ENCODE results near the gene GNA14. TPM values are rescaled to one million over a fixed set of nuclear protein-coding genes. Genes with fewer than 3 reads are reported as not detected.

Gene GNA14
- total RNA-seq, 1 experiment from 2014 or later = 0.37 TPM

GRCh38 chr9:77427256-77427927 lies 220.7 kb downstream of the GNA14 start:
- Mint-ChIP-seq H3K27me3 (ENCODE audit: low read depth) (no peaks in the 10 kb centered on the region), H3K4me1 (no peaks in the 10 kb centered on the region; a peak in 1 of 4 replicates), H3K36me3 (ENCODE audit: insufficient read depth in 1 of 3, low read depth in 3 of 3) (no peaks in the 10 kb centered on the region; a peak in 2 of 7 replicates), H3K9me3 (no peaks in the 10 kb centered on the region; a peak in 1 of 5 replicates), H3K27ac (no peak overlapping the region; a peak in 1 of 7 replicates), H3K4me3 (no peak overlapping the region)
- Histone ChIP-seq H3K56ac (ENCODE audit: insufficient read length, low read depth, low read length) (no peak overlapping the region), H3K18ac (ENCODE audit: insufficient read length, low read depth, low read length) (no peak overlapping the region), H3K9me3 (ENCODE audit: control insufficient read depth, low read depth, low read length) (no peaks in the 10 kb centered on the region), H2BK20ac (ENCODE audit: low read depth, low read length, poor library complexity, severe bottlenecking) (no peak overlapping the region), H3T11ph (ENCODE audit: low read length) (no peak overlapping the region), H4K5ac (ENCODE audit: insufficient read length, low read depth, low read length) (no peak overlapping the region), H2AFZ (ENCODE audit: low read length) (no peak overlapping the region), H3K14ac (ENCODE audit: insufficient read depth, low read length) (no peak overlapping the region; the same call in 1 of the 2 replicates), H2BK5ac (ENCODE audit: insufficient read length, low read length) (no peak overlapping the region), H3K79me2 (ENCODE audit: insufficient read depth, low read length) (no peaks in the 10 kb centered on the region), H3K4me1 (ENCODE audit: insufficient read depth, low read length) (no peaks in the 10 kb centered on the region), H3K4me2 (ENCODE audit: insufficient read depth, insufficient read length, low read length) (no peak overlapping the region), H2BK12ac (ENCODE audit: insufficient read length, low read depth, low read length) (no peak overlapping the region), H3K27ac (ENCODE audit: insufficient read length, low read depth, low read length) (no peak overlapping the region), H3K23ac (ENCODE audit: insufficient read length, low read depth, low read length) (no peak overlapping the region), H2BK120ac (ENCODE audit: low read depth, low read length, poor library complexity, severe bottlenecking) (no peak overlapping the region), H4K8ac (replicated peaks; ENCODE audit: insufficient read length, low read depth, low read length) (no peak overlapping the region), H4K20me1 (ENCODE audit: control insufficient read depth, insufficient read depth, insufficient read length) (no peaks in the 10 kb centered on the region), H3K27me3 (ENCODE audit: insufficient read depth, low read length) (no peaks in the 10 kb centered on the region), H3K23me2 (ENCODE audit: insufficient read length, low read depth, low read length, poor library complexity, severe bottlenecking) (no peaks in the 10 kb centered on the region), H3K79me1 (ENCODE audit: insufficient read depth, low read depth, low read length, poor library complexity, severe bottlenecking) (no peaks in the 10 kb centered on the region), H2AK5ac (ENCODE audit: insufficient read length, low read length) (no peak overlapping the region), H3K4ac (ENCODE audit: low read depth, low read length) (no peak overlapping the region), H3K9ac (ENCODE audit: extremely low read depth, insufficient read length, low read length) (no peak overlapping the region), H2BK15ac (ENCODE audit: low read depth, low read length) (no peak overlapping the region), H4K91ac (ENCODE audit: insufficient read length, low read depth, low read length) (no peak overlapping the region)
- TF ChIP-seq, protein P1, sequence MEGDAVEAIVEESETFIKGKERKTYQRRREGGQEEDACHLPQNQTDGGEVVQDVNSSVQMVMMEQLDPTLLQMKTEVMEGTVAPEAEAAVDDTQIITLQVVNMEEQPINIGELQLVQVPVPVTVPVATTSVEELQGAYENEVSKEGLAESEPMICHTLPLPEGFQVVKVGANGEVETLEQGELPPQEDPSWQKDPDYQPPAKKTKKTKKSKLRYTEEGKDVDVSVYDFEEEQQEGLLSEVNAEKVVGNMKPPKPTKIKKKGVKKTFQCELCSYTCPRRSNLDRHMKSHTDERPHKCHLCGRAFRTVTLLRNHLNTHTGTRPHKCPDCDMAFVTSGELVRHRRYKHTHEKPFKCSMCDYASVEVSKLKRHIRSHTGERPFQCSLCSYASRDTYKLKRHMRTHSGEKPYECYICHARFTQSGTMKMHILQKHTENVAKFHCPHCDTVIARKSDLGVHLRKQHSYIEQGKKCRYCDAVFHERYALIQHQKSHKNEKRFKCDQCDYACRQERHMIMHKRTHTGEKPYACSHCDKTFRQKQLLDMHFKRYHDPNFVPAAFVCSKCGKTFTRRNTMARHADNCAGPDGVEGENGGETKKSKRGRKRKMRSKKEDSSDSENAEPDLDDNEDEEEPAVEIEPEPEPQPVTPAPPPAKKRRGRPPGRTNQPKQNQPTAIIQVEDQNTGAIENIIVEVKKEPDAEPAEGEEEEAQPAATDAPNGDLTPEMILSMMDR (conservative IDR thresholded peaks at IDR 0.05) = no peak
- WGBS (ENCODE audit: extremely low coverage, insufficient read length, low lambda C conversion rate) = no CpG with 5 or more reads among the region's 7 CpGs
- no peak for DNase-seq
